PFSK-1 (cell line): ENCODE data around the gene SLC6A19.

Experiments used
- FOXP2 ChIP-seq: optimal IDR thresholded peaks from 2 replicates; pipeline ENCODE3; 2011; ENCODE audit warnings: borderline replicate concordance, control low read depth, inconsistent platforms; ENCODE audit not compliant: insufficient read depth; ENCODE audit errors: extremely low read length, extremely low read depth
- POLR2AphosphoS5 ChIP-seq: IDR thresholded peaks from 2 replicates; pipeline ENCODE4 v1.6.1; 2012; ENCODE audit warnings: low read depth, mild to moderate bottlenecking, control low read depth, low read length, moderate library complexity
- REST ChIP-seq, 2 experiments: IDR thresholded peaks; 2 replicates each; pipeline versions ENCODE4 v1.6.1 to v1.8.0; 2011 to 2012; ENCODE audit warnings: low read depth in 2 of 2, low read length in 2 of 2, control low read depth in 1 of 2, inconsistent platforms in 1 of 2, mild to moderate bottlenecking in 1 of 2, moderate library complexity in 1 of 2; ENCODE audit not compliant: insufficient read depth in 1 of 2
- SIN3A ChIP-seq: IDR thresholded peaks from 2 replicates; pipeline ENCODE4 v1.6.1; 2012; ENCODE audit warnings: mild to moderate bottlenecking, low read length, moderate library complexity, borderline replicate concordance; ENCODE audit not compliant: insufficient read depth
- TAF1 ChIP-seq: IDR thresholded peaks from 2 replicates; pipeline ENCODE4 v1.6.1; 2012; ENCODE audit warnings: low read length, control low read depth, borderline replicate concordance; ENCODE audit not compliant: insufficient read depth

The SLC6A19 gene

GRCh38 chr5:1203311-1203967 lies 2.0 kb downstream of the SLC6A19 start:
- TF ChIP-seq SIN3A: no peak
- TF ChIP-seq TAF1: no peak
- no peak for TF ChIP-seq FOXP2
- no peak for TF ChIP-seq REST (IDR thresholded peaks at IDR 0.05; ENCODE audit: insufficient read depth in 1 of 2, low read depth in 2 of 2, low read length in 2 of 2)
- TF ChIP-seq POLR2AphosphoS5: no peak

GRCh38 chr5:1203968-1204692 lies 2.7 kb downstream of the SLC6A19 start:
- TF ChIP-seq POLR2AphosphoS5 (no peak), TAF1 (no peak), SIN3A (no peak)

DNA sequence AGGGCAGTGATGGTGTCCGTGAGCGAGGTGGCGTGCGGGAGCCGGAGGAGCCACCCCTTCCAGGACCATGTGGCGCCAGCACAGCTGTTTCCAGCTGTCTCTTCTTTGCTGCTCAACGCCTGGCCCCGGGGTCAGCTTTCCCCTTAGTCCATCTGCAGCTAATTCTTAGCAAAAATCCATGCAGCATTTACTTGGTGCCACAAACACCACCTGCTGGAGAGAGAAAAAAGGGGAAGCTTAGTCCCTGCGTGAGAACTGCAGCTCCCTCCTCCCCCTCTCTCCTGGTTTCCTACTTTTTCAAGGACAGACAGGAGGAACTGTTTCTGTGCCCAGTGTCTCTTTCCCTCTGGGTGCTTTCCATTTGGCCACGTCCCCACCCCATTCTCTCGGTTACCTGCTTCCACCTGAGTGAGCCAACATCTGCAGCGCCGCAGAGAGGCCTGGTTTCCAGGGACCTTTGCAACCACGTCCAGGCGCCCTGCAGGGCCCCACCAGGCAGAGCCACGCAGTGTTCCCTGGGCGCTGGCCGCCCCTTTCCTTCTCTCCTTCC lies 3.4 kb downstream of the SLC6A19 start:
- TF ChIP-seq FOXP2 (no peak), REST (IDR thresholded peaks at IDR 0.05; ENCODE audit: insufficient read depth in 1 of 2, low read depth in 2 of 2, low read length in 2 of 2) (no peak), TAF1 (no peak), POLR2AphosphoS5 (no peak), SIN3A (no peak)

DNA sequence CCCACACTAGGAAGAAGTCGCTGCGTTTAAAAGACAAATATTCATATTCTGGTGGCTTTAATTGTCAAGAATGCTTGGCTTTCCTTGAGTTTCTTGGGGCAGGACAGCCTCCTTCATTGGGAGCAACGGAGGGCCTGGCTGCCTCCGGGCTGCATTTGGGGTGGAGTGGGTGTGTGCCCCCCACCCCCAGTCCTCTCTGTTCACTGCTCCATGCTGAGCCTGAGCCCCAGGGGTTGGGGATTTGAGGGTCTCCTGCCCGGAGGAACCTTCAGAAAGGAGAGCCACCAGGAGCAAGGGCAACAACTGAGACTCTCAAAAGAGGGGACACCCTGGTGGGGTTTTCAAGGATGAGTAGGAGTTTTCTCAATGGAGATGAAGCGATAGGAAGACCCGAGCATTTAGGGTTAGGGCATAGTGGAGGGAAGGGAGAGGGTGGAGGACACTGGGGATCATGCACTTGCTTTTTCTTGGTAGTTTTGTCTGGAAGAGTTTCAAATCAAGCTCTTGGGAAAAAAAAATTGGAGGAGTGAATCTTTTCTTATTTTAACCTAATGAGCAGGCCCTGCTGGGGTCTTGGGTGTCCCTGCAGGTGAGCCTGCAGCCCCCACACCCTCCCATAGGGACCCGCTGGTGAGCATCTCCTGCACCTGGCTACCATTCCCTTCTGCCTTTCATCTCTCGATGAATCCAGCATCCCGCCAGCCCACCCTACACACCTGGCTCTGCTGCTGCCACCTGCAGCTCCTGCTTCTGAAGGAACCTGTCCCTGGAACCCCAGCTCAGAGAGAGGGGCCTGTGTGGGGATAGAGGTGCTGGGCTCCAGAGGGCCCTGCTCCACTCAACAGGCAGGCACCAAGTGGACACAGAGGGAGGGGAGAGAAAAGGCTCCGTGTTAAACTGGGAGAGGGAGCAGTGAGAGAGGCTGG lies 4.1 kb downstream of the SLC6A19 start:
- no peak for TF ChIP-seq TAF1
- TF ChIP-seq SIN3A: no peak
- no peak for TF ChIP-seq REST (IDR thresholded peaks at IDR 0.05; ENCODE audit: insufficient read depth in 1 of 2, low read depth in 2 of 2, low read length in 2 of 2)
- no peak for TF ChIP-seq FOXP2
- no peak for TF ChIP-seq POLR2AphosphoS5

GRCh38 chr5:1206521-1207412 lies 5.4 kb downstream of the SLC6A19 start:
- TF ChIP-seq TAF1: no peak
- TF ChIP-seq POLR2AphosphoS5: no peak
- no peak for TF ChIP-seq SIN3A
- no peak for TF ChIP-seq FOXP2
- no peak for TF ChIP-seq REST (IDR thresholded peaks at IDR 0.05; ENCODE audit: insufficient read depth in 1 of 2, low read depth in 2 of 2, low read length in 2 of 2)
